Measurements from ENCODE around the gene VCAN.

The VCAN gene

GRCh38 chr5:83564069-83564749 lies 92.7 kb downstream of the VCAN start:
- intact Hi-C loops (cut with DNase I; ENCODE audit: low total_unique reads), result loop anchor here (10.0 kb wide), 1 partner anchor 1209 kb away; no protein-coding TSS in a partner anchor

GRCh38 chr5:83567741-83568140 lies 96.2 kb downstream of the VCAN start:
- peaks cover 0 to 52% (median 12%) of the 10 kb centered on the region in 4 donors for H3K4me1 ChIP-seq
- intact Hi-C loops (cut with DNase I; ENCODE audit: low total_unique reads), result loop anchor here (5.0 to 10.0 kb wide), 3 partner anchors 925 to 1260 kb away; no protein-coding TSS in a partner anchor
- peak overlapping the region; percentile 25 to 47 for H3K27ac ChIP-seq

More at GRCh38 chr5:83564069-83564749, 92.7 kb downstream of the VCAN start:
- no peaks in the 10 kb centered on the region for H3K27me3 ChIP-seq
- H3K27ac ChIP-seq, result peak overlapping the region in 1 of 2 donors; percentile 51
- H3K36me3 ChIP-seq, result no peaks in the 10 kb centered on the region
- no peak overlapping the region for H3K4me3 ChIP-seq
- peak; percentile 66 to 69 for TF ChIP-seq CTCF (IDR thresholded peaks at IDR 0.05)
- no peaks in the 10 kb centered on the region for H3K9me3 ChIP-seq
- DNase-seq, result no peak
- peaks cover 0 to 40% (median 14%) of the 10 kb centered on the region in 4 donors for H3K4me1 ChIP-seq

DNA sequence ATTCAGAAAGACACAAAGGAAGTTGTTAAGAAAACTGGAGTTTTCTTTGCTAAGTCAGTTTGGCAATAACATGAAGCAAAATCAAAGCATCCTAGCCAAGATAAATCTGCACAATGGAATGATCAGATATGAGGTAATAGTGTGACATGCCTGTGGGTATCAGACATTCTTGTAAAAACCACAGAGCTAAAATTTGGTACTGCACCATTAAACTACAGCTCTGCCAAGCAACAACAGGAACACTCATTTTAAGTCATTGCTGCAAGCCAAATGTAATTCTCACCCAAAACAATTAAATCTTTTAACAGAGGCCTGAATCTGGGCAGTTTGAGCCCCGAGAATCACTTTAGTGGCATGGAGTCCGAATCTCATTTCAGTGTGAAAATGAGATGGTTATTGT lies 96.6 kb downstream of the VCAN start:
- H3K36me3 ChIP-seq, result peaks cover 0 to 2% (median 0%) of the 10 kb centered on the region in 3 donors
- peak overlapping the region in 1 of 2 donors; percentile 47 for H3K27ac ChIP-seq
- no peak overlapping the region for H3K4me3 ChIP-seq
- peaks cover 0 to 48% (median 11%) of the 10 kb centered on the region in 4 donors for H3K4me1 ChIP-seq
- no peaks in the 10 kb centered on the region for H3K27me3 ChIP-seq
- DNase-seq, result no peak
- intact Hi-C loops (cut with DNase I; ENCODE audit: low total_unique reads), result loop anchor here (5.0 to 10.0 kb wide), 3 partner anchors 926 to 1261 kb away; no protein-coding TSS in a partner anchor
- H3K9me3 ChIP-seq, result no peaks in the 10 kb centered on the region
- TF ChIP-seq CTCF (IDR thresholded peaks at IDR 0.05), result no peak

More at GRCh38 chr5:83567741-83568140, 96.2 kb downstream of the VCAN start:
- Histone ChIP-seq H3K27me3 (no peaks in the 10 kb centered on the region), H3K4me3 (no peak overlapping the region), H3K36me3 (no peaks in the 10 kb centered on the region), H3K9me3 (no peaks in the 10 kb centered on the region)
- TF ChIP-seq CTCF (IDR thresholded peaks at IDR 0.05), result no peak
- no peak for DNase-seq

DNA sequence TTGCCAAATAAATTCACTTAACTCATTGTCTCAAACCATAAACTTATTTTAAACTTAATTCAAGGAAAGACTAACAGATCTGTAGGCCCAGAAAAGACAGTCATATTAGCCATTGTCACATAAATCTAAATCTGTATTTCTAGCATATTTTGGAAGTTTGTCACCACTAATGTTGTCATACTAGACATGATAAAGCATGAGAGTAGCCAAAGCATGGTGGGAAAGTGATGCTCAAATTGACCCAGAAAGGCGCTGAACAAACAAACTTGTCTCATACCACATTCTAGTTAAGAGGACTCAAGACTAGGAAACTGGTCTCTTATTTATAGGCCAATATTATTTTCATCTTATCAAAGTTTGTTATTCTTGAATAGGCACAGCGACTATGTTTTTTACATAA lies 99.4 kb downstream of the VCAN start:
- DNase-seq, result no peak
- no peak for TF ChIP-seq CTCF (IDR thresholded peaks at IDR 0.05)
- peaks cover 0 to 17% (median 0%) of the 10 kb centered on the region in 3 donors for H3K36me3 ChIP-seq
- H3K4me3 ChIP-seq, result no peak overlapping the region
- H3K9me3 ChIP-seq, result no peaks in the 10 kb centered on the region
- intact Hi-C loops (cut with DNase I; ENCODE audit: low total_unique reads), result no loop called here
- H3K4me1 ChIP-seq, result peaks cover 0 to 39% (median 7%) of the 10 kb centered on the region in 4 donors
- H3K27ac ChIP-seq, result peak overlapping the region in 1 of 2 donors; percentile 1
- no peaks in the 10 kb centered on the region for H3K27me3 ChIP-seq

- DNase-seq, result no peak
- H3K27ac ChIP-seq, result no peak overlapping the region
- intact Hi-C loops (cut with DNase I; ENCODE audit: low total_unique reads), result no loop called here
These were observed 100.7 kb downstream of the VCAN start for GRCh38 chr5:83572271-83572670.

More at GRCh38 chr5:83572271-83572670, 100.7 kb downstream of the VCAN start:
- TF ChIP-seq CTCF (IDR thresholded peaks at IDR 0.05), result no peak
- Histone ChIP-seq H3K9me3 (no peaks in the 10 kb centered on the region), H3K4me1 (peaks cover 0 to 30% (median 6%) of the 10 kb centered on the region in 4 donors), H3K4me3 (no peak overlapping the region), H3K27me3 (no peaks in the 10 kb centered on the region), H3K36me3 (peaks cover 0 to 22% (median 0%) of the 10 kb centered on the region in 3 donors)
